Prostate gland (tissue), 2 donors: ENCODE results near the gene DDN. TPM values are rescaled to one million over a fixed set of nuclear protein-coding genes. Genes with fewer than 3 reads are reported as not detected.
A peak's percentile ranks its signal among the peaks of the same experiment; 100 is the strongest.

Source experiments
- DNase-seq: peaks from one replicate; pipeline ENCODE4 v3.0.0-alpha.2; 2019; ENCODE audit warnings: low spot score
- H3K27ac ChIP-seq, 2 donors: fragments of 200-600 bp; sonication (generic); 2 replicates each; pipeline ENCODE4 v1.5.1; 2017 to 2019
- H3K27me3 ChIP-seq: fragments of 200-600 bp; sonication (generic); replicated peaks from 2 replicates; pipeline ENCODE4 v1.5.1; 2019; ENCODE audit not compliant: insufficient read depth
- H3K36me3 ChIP-seq, 2 donors: fragments of 200-600 bp; sonication (generic); 1 replicate in 1 of 2; 2 replicates in 1 of 2; pipeline versions ENCODE4 v1.5.1 to v1.8.1; 2017 to 2019
- H3K4me1 ChIP-seq: fragments of 200-600 bp; sonication (generic); replicated peaks from 2 replicates; pipeline ENCODE4 v1.5.1; 2019
- H3K4me3 ChIP-seq, 2 donors: fragments of 200-600 bp; sonication (generic); 2 replicates each; pipeline ENCODE4 v1.5.1; 2017 to 2019
- H3K9me3 ChIP-seq: fragments of 200-600 bp; sonication (generic); 2 replicates; pipeline ENCODE4 v1.5.1; 2017
- POLR2A ChIP-seq: fragments of 450-650 bp; IDR thresholded peaks from one replicate; pipeline ENCODE4 v1.6.1; 2016; ENCODE audit warnings: antibody characterized with exemption, mild to moderate bottlenecking
- POLR2AphosphoS5 ChIP-seq: sonication (generic); formaldehyde crosslinking; IDR thresholded peaks from one replicate; pipeline ENCODE4 v1.6.1; 2017; ENCODE audit warnings: antibody characterized with exemption
- WGBS: methylation state at CpG from one replicate; pipeline ENCODE4 v1.1.5; 2018; 5-methylcytosine and 5-hydroxymethylcytosine counted together
- intact Hi-C: fragments of 100-400 bp; cut with DNase I; formaldehyde crosslinking; loops from one replicate; pipeline ENCODE4 v1.14.2; 2022
- total RNA-seq, 2 donors: library from RNA; depleted of rRNA; stranded (reverse); fragments of >200 nt; gene quantifications; one replicate each; pipeline ENCODE4 v1.1.0, GENCODE V29; 2016
- TF ChIP-seq, protein P1 (sequence below), 4 experiments: fragments of 200-600 bp in 2 of 4; fragments of 450-650 bp in 2 of 4; sonication (generic) in 2 of 4; IDR thresholded peaks; 1 replicate in 3 of 4; 2 replicates in 1 of 4; pipeline ENCODE4 v1.5.1; 2016 to 2019; ENCODE audit warnings: antibody characterized with exemption in 4 of 4, mild to moderate bottlenecking in 2 of 4, moderate library complexity in 2 of 4

DDN gene
- total RNA-seq, 2 donors from 2014 or later: 1.0 TPM; not detected in 1

DNA sequence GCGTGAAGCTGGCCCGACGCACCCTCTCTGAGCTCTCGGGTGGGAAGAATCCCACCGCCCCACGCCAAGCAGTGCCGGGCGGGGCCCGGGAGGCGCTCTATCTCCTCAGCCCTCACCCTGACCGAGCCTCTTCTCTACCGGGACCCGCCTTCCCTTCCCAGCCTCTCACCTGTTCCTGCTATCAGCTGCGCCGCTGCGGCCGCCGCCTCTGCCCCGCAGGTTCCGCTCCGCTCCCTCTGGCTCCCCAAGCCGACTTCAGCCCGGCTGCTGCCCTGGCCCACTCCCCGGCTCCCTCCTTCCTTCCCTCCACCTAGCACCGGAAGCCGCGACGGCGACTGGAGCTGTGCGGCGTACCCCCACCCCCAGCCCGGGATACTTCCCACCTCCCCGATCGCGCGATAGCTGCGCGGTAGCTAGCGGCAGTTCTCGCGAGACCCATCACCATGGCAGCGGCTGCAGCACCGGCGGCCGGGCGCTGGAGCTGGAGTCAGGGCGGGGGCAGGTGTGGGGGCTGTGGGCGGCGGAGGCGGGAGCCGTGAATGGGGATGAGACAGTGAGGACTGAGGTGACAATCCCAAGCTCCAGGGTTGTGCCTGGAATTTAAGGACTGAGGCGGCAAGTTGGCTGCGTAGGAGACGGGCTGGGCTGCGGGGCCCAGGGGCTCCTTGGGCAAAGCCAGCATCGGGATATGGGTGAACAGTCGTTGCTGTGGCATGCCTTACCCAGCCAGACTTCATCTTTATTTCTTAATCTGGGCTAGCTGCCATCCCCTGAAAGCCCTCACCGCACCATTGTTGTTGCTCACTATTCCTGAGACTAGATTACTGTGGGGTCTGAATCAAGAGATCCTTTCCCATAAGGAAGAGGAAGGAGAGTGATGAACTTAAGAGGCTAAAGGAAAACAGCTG is 41.8 kb downstream of the DDN start, which contains the start of gene ARF3:
Gene ARF3 (minus strand): TSS at position 347 of the 908 bp plus-strand sequence. CDS start 16,392 bp downstream, outside the sequence.
- Histone ChIP-seq H3K36me3 (no peaks in the 10 kb centered on the region), H3K27ac (peak within 1 kb of the TSS; percentile 75 to 87), H3K4me3 (peak within 1 kb of the TSS; percentile 91 to 98), H3K4me1 (peaks cover 4% of the 10 kb centered on the region), H3K27me3 (no peaks in the 10 kb centered on the region), H3K9me3 (no peaks in the 10 kb centered on the region)
- TF ChIP-seq, protein P1, sequence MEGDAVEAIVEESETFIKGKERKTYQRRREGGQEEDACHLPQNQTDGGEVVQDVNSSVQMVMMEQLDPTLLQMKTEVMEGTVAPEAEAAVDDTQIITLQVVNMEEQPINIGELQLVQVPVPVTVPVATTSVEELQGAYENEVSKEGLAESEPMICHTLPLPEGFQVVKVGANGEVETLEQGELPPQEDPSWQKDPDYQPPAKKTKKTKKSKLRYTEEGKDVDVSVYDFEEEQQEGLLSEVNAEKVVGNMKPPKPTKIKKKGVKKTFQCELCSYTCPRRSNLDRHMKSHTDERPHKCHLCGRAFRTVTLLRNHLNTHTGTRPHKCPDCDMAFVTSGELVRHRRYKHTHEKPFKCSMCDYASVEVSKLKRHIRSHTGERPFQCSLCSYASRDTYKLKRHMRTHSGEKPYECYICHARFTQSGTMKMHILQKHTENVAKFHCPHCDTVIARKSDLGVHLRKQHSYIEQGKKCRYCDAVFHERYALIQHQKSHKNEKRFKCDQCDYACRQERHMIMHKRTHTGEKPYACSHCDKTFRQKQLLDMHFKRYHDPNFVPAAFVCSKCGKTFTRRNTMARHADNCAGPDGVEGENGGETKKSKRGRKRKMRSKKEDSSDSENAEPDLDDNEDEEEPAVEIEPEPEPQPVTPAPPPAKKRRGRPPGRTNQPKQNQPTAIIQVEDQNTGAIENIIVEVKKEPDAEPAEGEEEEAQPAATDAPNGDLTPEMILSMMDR (IDR thresholded peaks at IDR 0.05): no peak
- TF ChIP-seq POLR2A (peak; percentile 78), POLR2AphosphoS5 (peak; percentile 86)
- intact Hi-C loops: no loop called here
- peak; percentile 94 for DNase-seq
- WGBS: under 1% methylated on average over 56 of the region's 58 CpGs

DNA sequence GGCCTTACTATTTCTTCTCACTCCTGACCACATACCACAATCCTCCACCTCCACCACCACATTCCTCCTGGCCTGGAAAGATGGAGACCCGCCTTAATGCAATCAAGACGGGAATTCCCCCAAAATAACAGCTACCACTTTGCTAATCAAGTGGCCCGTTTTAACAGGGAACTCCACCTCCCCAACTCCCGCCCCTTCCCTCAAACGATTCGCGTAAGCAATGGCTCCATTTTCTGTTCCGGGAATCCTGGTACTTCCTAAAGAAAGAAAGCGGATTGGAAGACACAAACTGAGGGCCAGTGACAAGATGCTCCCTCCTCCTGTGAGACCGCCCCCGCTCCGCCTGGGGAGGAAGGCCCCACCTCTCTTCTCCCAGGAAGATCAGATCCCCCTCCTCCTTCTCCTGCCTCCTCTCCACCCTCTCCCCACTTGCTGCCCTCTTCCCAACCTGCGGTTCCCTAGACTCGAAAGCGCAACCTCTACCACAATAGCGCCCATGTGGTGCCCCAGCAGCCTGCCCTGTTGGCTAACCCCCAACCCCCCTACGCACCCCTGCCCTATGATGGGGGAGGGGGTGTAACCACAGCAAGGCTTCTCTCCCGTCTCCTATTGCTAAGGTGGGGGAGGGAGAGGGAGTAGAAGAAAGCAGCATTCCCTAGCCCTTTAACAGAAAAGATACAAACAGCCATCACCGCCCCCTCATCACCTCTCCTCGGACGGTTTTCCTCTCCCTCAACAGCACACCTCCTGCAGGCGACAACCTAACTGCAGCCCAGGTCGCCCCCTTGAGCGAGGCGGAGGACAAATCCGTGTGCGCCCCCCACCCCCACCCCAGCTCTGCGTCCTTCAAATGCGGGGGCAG is 42.7 kb downstream of the DDN start:
- WGBS: under 1% methylated on average over 29 of the region's 29 CpGs
- Histone ChIP-seq H3K9me3 (no peaks in the 10 kb centered on the region), H3K36me3 (no peaks in the 10 kb centered on the region), H3K27ac (peak overlapping the region; percentile 75 to 87), H3K27me3 (no peaks in the 10 kb centered on the region), H3K4me3 (peak overlapping the region; percentile 91 to 98), H3K4me1 (peaks cover 4% of the 10 kb centered on the region)
- intact Hi-C loops: no loop called here
- TF ChIP-seq POLR2AphosphoS5: peak; percentile 91
- peak; percentile 44 for TF ChIP-seq POLR2A
- TF ChIP-seq, protein P1 (IDR thresholded peaks at IDR 0.05): no peak
- DNase-seq: peak; percentile 86

DNA sequence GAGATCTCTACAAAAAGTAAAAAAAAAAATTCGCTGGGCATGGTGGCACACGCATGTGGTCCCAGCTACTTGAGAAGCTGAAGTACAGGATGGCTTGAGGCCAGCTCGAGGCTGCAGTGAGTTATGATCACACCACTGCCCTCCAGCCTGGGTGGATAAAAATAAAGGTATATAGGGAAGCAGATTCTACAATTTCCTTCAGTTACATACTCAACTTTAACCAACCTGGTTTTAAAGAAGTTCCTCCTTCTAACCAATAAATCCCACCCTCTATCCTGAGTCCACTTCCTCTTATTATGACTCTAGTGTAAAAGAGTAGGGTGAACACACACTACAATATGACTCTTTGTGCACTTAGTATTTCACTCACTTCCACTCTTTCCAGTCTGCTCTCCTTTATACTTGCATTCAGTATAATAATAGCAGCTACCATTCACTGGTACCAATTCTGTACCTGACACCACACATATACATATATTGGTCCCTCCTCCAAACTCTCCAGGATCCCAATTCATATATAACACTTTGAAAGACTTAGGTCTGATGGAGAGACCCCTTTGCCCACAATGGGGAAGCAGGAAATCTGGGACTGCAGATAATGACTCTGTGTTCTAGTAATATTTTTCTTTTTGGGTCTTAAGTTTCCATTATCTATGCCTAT is 44.2 kb downstream of the DDN start:
- intact Hi-C loops: no loop called here
- TF ChIP-seq, protein P1 (IDR thresholded peaks at IDR 0.05): no peak
- no peak for TF ChIP-seq POLR2AphosphoS5
- TF ChIP-seq POLR2A: no peak
- Histone ChIP-seq H3K27me3 (no peaks in the 10 kb centered on the region), H3K4me1 (peaks cover 4% of the 10 kb centered on the region), H3K4me3 (no peak overlapping the region), H3K36me3 (no peaks in the 10 kb centered on the region), H3K27ac (no peak overlapping the region), H3K9me3 (no peaks in the 10 kb centered on the region)
- WGBS: 81% methylated on average over 3 of the region's 3 CpGs
- DNase-seq: no peak

DNA sequence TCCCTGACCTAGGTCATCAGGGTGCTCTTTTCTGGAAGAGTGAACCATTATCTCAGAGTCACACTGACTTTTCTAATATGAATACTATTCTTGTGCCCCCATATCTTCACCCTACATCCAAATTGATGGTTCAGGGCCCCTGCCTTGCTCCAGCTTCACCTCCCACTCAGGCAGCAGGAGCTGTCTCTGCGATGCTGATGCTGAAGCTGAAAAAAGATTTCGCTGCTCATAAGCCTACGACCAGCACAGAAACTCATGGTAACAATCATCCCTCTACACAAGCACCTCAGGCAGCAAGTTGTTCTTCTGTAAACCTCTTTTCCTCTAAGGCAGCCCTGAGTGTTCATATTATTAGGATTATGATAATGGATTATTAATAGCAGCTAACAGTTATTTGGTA is 45.1 kb downstream of the DDN start:
- DNase-seq: no peak
- Histone ChIP-seq H3K9me3 (no peaks in the 10 kb centered on the region), H3K27me3 (no peaks in the 10 kb centered on the region), H3K27ac (no peak overlapping the region), H3K4me1 (peaks cover 4% of the 10 kb centered on the region), H3K36me3 (no peaks in the 10 kb centered on the region), H3K4me3 (no peak overlapping the region)
- intact Hi-C loops: no loop called here
- TF ChIP-seq, protein P1 (IDR thresholded peaks at IDR 0.05): no peak
- TF ChIP-seq POLR2A: no peak
- TF ChIP-seq POLR2AphosphoS5: no peak
- 91% methylated on average over 3 of the region's 3 CpGs for WGBS
